Right ventricle myocardium inferior (tissue), 1 donor: Measurements from ENCODE around the gene AHI1. TPM values are rescaled to one million over a fixed set of nuclear protein-coding genes. Genes with fewer than 3 reads are reported as not detected.

Experiments used
- ATAC-seq: fragments of 200-7000 bp; cut with Tn5 transposase; one replicate; pipeline ENCODE4 v1.9.1; 2020; ENCODE audit warnings: mild to moderate bottlenecking, moderate library complexity
- DNase-seq: peaks from one replicate; pipeline ENCODE4 v3.0.0; 2021; ENCODE audit errors: missing footprints
- intact Hi-C: fragments of 100-400 bp; cut with DNase I; formaldehyde crosslinking; loops from one replicate; pipeline ENCODE4 v1.11.0; 2022
- total RNA-seq: library from RNA; stranded (reverse); fragmentation: NEBNext Ultra II Directional; extraction: Animal tissue kit (Norgen Biotek cat#: 25700); gene quantifications from one replicate; pipeline ENCODE4 v1.2.1, GENCODE V29; 2021
- donor health status: DM: no; HTN: yes; CAD: no; lungs with severe emphysema.

Gene AHI1
- total RNA-seq, 1 donor from 2014 or later, result 9.2 TPM

- intact Hi-C loops, result no loop called here
- ATAC-seq (no peak), DNase-seq (no peak)
These were observed 176.6 kb downstream of the AHI1 start for GRCh38 chr6:135320721-135321621.

- no peak for DNase-seq
- intact Hi-C loops, result no loop called here
- no peak for ATAC-seq
These were observed 177.7 kb downstream of the AHI1 start for GRCh38 chr6:135319819-135320218.

GRCh38 chr6:135318738-135319469, 178.6 kb downstream of the AHI1 start:
- DNase-seq (no peak), ATAC-seq (no peak)
- intact Hi-C loops, result no loop called here

GRCh38 chr6:135314543-135314942, 183.0 kb downstream of the AHI1 start:
- no peak for ATAC-seq
- no peak for DNase-seq
- intact Hi-C loops, result no loop called here

- ATAC-seq, result no peak
- intact Hi-C loops, result no loop called here
- no peak for DNase-seq
These were observed 185.9 kb downstream of the AHI1 start for GRCh38 chr6:135311446-135312200.

- intact Hi-C loops, result no loop called here
- ATAC-seq, result peak; percentile 37
- DNase-seq, result no peak
These were observed 187.2 kb downstream of the AHI1 start for GRCh38 chr6:135310291-135310690.

GRCh38 chr6:135306740-135307420, 190.7 kb downstream of the AHI1 start:
- intact Hi-C loops, result no loop called here
- ATAC-seq (no peak), DNase-seq (no peak)

GRCh38 chr6:135306166-135306565, 191.4 kb downstream of the AHI1 start:
- DNase-seq (no peak), ATAC-seq (no peak)
- intact Hi-C loops, result no loop called here

GRCh38 chr6:135305684-135306083, 191.9 kb downstream of the AHI1 start:
- DNase-seq (no peak), ATAC-seq (no peak)
- intact Hi-C loops, result no loop called here

GRCh38 chr6:135304883-135305282, 192.7 kb downstream of the AHI1 start:
- DNase-seq (no peak), ATAC-seq (no peak)
- intact Hi-C loops, result no loop called here

- intact Hi-C loops, result no loop called here
- no peak for ATAC-seq
- no peak for DNase-seq
These were observed 196.2 kb downstream of the AHI1 start for GRCh38 chr6:135301304-135301703.

GRCh38 chr6:135300576-135300975, 197.0 kb downstream of the AHI1 start:
- intact Hi-C loops, result no loop called here
- ATAC-seq, result no peak
- DNase-seq, result no peak

- ATAC-seq, result no peak
- no peak for DNase-seq
- intact Hi-C loops, result no loop called here
These were observed 198.3 kb downstream of the AHI1 start for GRCh38 chr6:135299256-135299655.

GRCh38 chr6:135298455-135298854, 199.1 kb downstream of the AHI1 start:
- no peak for ATAC-seq
- DNase-seq, result no peak
- intact Hi-C loops, result no loop called here

- intact Hi-C loops, result no loop called here
- no peak for ATAC-seq
- no peak for DNase-seq
These were observed 200.8 kb downstream of the AHI1 start for GRCh38 chr6:135296715-135297114.

GRCh38 chr6:135295085-135295484, 202.5 kb downstream of the AHI1 start:
- intact Hi-C loops, result no loop called here
- no peak for ATAC-seq

GRCh38 chr6:135291288-135292076, 206.1 kb downstream of the AHI1 start:
- ATAC-seq (no peak), DNase-seq (no peak)
- intact Hi-C loops, result no loop called here

More at GRCh38 chr6:135295085-135295484, 202.5 kb downstream of the AHI1 start:
- no peak for DNase-seq

GRCh38 chr6:135289816-135290215, 207.7 kb downstream of the AHI1 start:
- no peak for ATAC-seq
- intact Hi-C loops, result no loop called here
- DNase-seq, result no peak
